HG03342 (cell line): ENCODE results near the gene ZNF330.

Experiments used
- ATAC-seq: cut with Tn5 transposase; IDR thresholded peaks from one replicate; pipeline ENCODE4 v1.9.1; 2021; ENCODE audit warnings: mild to moderate bottlenecking, moderate library complexity; ENCODE audit not compliant: unreplicated experiment

The ZNF330 gene

GRCh38 chr4:141229408-141230101 lies 8.9 kb downstream of the ZNF330 start:
- ATAC-seq, result peak; percentile 84

GRCh38 chr4:141233673-141234072 lies 13.0 kb downstream of the ZNF330 start:
- no peak for ATAC-seq

DNA sequence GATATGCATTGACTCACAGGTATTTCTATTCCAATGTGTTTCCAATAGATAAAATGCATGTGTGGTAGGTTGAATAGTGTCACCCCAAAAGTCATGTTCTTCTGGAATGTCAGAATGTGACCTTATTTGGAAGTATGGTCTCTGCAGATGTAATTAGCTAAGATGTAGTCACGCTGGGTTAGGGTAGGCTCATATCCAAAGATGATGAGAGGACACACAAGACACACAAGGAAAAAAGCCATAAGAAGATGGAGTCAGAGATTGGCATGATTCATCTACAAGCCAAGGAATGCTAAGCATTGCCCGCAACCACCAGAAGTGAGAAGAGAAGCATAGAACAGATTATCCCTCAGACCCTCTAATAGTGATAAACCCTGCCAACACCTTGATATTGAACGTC lies 17.5 kb downstream of the ZNF330 start:
- ATAC-seq, result no peak

DNA sequence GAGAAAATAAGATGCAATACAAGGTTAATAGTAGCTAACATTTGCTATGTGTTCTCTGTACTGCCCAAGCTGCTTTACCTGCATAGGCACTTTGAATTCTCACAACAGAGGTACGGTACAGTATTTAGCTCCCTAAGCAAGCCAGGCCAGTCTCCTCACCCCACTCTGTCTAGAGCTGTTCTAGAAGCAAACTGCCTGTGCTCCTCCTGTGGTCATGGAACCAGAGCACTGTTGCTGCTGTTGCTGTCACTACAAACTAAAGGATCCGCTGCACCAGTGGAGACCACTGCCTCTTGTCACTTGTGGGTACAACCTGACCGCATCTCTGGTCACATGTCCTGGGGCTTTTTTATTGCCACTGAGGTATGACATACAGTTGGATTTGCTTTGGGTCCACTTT lies 19.6 kb downstream of the ZNF330 start:
- no peak for ATAC-seq

GRCh38 chr4:141240671-141241070 lies 20.0 kb downstream of the ZNF330 start:
- ATAC-seq, result peak; percentile 40

DNA sequence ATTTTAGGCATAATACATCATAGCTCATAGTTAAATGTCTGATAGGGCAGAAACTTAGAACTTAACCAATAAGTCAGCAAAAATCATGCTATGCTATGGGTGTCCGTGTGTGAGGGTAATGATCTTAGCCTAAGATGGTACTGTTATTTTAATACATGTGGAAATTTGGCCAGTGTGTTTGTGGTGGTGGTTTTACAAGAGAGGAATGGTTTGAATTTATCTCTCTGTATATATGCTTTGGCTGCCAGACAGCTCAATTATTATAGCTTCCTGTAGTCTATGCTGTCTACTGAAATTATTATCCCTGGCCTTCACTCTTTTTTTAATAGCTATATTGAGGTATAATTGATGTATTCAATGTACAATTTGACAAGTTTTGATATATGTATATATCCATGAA lies 21.3 kb downstream of the ZNF330 start:
- no peak for ATAC-seq

- no peak for ATAC-seq
Measured at GRCh38 chr4:141244419-141244818, 23.7 kb downstream of the ZNF330 start.

DNA sequence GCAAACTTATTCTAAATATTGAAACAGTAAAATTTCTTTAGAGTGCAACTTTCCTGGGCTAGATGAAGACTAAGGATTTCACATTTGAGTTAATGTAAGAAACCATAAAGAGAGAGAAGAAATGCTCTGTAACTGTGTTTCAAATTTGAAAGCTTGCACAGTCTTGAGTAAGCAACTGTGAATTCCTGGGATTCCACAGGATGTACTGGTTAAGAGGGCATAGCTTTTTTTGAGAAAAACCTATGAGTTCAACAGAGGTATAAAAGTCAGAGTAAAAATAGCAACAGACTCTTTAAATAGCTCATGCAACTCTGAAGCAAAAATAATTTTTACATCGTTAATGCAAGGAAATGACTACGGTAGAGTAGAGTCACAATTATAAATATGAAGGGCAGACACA lies 25.5 kb downstream of the ZNF330 start:
- ATAC-seq, result no peak

DNA sequence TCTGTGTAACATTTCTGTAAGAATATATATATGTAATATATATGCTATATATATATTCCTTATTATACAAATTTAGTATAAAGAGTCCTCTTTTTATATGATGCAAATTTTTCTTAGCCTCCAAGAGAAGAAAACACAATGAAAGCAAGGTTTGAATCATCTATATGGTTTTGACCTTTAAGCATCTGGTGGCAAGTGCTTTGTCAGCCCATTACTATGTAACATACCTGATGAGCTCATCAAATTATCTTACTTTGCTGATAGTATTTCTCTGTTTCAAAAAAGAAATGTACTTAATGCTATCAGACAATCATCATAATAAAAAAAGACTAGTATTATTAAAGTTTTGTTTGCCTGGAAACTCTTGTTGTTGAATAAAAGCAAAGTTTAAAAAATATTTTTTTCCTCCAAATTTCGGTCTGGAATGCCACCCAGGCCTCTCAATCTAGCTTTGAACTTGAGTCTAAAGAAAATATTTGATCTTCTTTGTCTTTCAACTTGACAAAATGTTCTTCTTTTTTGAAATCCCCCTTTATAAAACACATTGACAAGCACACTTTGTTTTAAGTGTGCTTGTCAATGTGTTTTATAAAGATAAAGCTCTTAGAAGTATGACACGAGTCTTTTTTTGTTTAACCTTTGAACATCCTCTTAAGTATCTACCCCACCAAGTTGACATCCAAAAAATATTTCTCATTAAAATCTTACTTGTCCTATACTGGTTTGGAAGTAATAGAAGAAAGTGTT lies 26.2 kb downstream of the ZNF330 start:
- no peak for ATAC-seq

GRCh38 chr4:141247430-141247780 lies 26.7 kb downstream of the ZNF330 start:
- no peak for ATAC-seq

GRCh38 chr4:141248029-141248428 lies 27.3 kb downstream of the ZNF330 start:
- ATAC-seq, result no peak

DNA sequence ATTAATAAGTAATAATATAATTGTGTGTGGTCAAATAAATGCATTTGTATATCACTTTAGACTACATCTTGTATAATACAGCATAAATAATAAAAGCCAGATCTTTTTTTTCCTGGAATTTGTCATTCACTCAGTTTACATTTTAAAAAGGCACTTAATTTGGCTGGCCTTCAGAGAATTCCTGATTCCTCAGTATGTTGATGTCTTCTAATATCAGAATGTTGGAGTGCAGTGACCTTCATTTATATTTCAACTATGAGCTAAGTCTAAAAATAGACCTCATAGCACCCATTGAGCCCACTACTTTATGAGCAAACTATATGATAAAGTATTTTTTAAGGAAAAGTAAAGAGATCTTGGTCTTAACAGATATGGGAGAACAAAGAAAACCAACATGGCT lies 27.8 kb downstream of the ZNF330 start:
- no peak for ATAC-seq

- no peak for ATAC-seq
Measured at GRCh38 chr4:141254326-141254725, 33.6 kb downstream of the ZNF330 start.

- no peak for ATAC-seq
Measured at GRCh38 chr4:141255016-141255415, 34.3 kb downstream of the ZNF330 start.

GRCh38 chr4:141258558-141258957 lies 37.9 kb downstream of the ZNF330 start:
- no peak for ATAC-seq

GRCh38 chr4:141275834-141276233 lies 55.1 kb downstream of the ZNF330 start:
- ATAC-seq, result no peak

DNA sequence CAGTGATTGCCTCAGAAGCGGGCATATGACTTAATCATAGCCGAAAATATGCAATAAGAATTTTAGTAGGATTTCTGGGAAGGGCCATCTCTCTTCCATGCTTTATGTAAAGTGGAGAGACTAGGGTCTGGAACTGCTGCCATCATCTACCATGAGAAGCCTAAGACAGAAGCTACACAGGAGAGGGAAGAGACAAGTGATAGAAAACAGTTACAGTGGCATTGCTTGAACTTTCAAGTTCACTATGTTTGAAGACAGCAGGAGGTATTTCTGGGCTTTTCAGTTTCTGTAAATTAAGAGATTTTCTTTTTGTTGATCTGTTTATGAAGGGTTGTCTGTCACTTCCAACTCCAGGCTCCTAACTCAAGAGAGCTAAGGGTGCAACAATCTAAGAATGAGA lies 62.5 kb downstream of the ZNF330 start:
- no peak for ATAC-seq

GRCh38 chr4:141283563-141283962 lies 62.9 kb downstream of the ZNF330 start:
- no peak for ATAC-seq
